NCI-H1417 treated with DMSO at 0.1 percent for 48 hours (cell line): ENCODE data around the gene EPC1.
"Not testable (repeated sequence)": the region's sequence is repeated elsewhere in the genome, so short reads cannot be mapped to it uniquely, and the experiment has no call there.

Source experiments
- DNase-seq: peaks from one replicate; lab custom pipeline; 2025; lab: John Stamatoyannopoulos, UW

EPC1 gene

GRCh38 chr10:32279795-32280194 lies 67.2 kb downstream of the EPC1 start:
- no peak for DNase-seq

DNA sequence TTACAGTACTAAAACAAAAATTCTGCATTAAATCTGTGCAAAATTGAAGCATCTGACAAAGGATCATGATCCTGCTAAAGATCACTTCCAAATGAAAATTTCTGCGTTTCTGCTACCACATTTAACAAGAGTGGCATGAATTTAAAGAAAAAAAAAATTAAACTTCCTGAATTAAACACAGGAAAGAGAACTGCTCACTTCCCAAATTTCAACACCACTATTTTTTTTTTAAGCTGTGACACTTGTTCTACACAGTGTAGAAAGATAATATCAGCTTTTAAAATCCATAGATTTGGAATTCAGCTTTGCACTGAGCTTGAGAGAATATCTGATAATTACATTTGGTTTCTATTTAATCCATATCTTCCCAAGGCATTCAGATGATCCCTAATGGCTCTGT lies 73.6 kb downstream of the EPC1 start:
- DNase-seq: no peak

DNA sequence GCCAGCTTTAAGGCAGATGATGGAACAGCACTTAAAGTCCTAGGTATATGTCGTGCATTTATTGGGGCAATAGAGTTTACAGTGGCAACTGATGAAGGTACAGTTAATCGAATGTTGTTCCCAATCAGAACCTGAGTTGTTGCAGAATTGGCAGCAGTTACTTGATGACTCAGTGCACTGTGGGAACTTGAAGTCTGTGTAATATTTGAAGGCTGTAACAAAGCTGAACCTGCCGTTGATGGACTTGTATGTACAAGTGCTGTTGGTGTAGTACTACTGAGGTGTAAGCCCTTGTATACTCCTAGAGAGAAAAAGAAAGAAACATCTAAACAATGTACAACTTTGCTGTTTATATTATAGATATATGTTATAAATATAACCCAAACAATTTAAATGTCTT lies 75.3 kb downstream of the EPC1 start:
- no peak for DNase-seq

DNA sequence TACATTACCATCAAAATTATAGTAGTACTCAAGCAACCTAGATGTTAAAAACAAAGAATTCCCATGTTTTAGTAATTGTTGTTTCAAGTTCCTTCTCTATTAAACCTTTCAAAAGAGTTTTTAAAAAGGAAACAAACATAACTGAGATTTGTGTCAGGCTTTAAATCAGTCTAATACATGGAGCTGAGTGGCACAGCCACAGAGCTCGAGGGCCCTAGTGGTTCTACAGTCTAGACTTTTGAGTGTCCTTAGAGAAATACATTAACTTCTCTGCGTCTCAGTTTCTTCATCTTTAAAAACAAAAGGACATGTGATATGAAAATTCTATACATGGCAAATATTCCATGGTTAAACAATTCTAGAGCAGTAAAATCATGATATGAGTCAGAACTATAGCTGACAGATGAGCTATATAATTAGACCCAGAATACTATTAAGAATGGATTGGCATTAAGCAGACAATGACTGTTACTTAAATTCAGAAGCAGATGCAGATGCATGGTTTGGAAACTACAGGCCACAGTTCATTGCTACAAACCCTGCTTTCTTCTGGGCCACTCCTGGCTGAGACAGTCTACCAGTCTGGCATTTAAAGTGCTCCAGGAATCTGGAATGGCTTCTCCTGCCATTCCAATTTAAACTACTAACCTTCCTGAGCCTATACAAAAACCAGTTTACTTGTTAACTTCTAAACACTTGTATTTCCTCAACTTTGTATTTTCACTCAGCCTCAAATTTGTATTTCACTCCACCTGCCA lies 77.4 kb downstream of the EPC1 start:
- DNase-seq: no peak

DNA sequence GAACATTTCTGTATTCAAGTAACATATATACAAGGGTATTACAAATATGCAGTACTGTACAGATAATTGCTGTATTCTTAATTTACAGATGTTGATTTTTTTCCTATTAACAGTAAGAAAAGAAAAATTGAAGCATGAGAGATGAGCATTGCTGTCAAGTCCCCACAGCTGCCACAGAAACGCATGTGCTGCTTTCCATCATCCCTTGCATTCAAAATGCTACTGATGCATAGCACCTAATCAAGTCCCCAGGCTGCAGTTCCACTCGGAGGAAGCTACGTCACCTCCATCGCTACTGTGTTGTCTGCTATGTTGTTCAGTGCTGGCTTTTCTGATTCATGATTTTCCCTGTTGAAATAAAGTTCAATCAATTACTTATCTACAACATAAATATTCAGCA lies 78.2 kb downstream of the EPC1 start:
- DNase-seq: no peak

DNA sequence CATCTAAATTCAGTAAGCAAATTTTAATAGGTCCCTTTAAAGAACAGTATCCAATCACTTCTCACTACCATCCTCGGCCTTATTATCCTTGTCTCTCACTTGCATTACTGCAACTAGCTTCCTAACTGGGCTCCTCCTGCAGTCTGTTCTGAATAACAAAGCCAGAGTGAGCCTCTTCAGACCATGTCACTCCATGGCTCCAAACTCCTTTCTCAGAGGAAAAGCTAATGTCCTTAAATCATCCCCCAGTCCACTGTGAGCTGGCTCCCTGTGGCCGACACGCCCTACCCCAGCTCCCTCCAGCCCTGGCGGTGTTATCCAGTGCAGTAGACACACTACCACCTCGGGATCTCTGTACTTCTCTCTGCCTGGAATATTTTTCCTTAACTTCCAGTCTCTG lies 80.0 kb downstream of the EPC1 start:
- no peak for DNase-seq

GRCh38 chr10:32266566-32266965 lies 80.4 kb downstream of the EPC1 start:
- no peak for DNase-seq

DNA sequence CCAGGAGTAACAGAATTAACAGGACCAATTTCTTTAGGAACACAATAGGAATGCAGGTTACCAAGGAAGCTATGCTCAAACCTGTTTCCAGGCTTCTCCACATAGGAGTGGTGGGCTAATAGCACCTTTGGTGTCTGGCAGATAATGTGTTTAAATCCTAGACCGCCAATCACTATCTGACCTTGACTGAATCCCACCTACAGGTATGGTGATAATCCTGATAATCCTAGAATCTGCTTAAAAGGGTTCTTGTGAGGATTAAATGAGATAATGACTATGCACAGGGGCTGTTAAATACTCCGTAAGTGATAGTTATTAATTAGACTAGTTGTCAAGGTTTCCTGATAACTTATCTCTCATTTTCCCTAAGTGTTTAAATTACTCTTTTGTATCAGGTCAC lies 81.2 kb downstream of the EPC1 start:
- no peak for DNase-seq

GRCh38 chr10:32263300-32263699 lies 83.7 kb downstream of the EPC1 start:
- DNase-seq: no peak

DNA sequence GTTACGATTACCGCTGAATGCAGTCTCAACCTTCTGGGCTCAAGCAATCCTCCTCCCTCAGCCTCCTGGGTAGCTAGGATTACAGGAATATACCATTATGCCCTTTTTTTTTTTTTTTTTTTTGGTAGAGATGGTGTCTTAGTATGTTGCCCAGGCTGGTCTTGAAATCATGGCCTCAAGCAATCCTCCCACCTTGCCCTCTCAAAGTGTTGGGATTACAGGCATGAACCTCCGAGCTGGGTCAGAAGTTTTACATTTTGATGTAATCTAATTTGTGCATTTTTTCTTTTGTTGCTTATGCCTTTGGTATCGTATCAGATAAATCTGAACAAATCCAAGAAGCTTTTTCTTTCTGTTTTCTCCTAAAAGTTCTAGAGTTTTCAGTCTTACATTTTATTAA lies 87.4 kb downstream of the EPC1 start:
- no peak for DNase-seq

DNA sequence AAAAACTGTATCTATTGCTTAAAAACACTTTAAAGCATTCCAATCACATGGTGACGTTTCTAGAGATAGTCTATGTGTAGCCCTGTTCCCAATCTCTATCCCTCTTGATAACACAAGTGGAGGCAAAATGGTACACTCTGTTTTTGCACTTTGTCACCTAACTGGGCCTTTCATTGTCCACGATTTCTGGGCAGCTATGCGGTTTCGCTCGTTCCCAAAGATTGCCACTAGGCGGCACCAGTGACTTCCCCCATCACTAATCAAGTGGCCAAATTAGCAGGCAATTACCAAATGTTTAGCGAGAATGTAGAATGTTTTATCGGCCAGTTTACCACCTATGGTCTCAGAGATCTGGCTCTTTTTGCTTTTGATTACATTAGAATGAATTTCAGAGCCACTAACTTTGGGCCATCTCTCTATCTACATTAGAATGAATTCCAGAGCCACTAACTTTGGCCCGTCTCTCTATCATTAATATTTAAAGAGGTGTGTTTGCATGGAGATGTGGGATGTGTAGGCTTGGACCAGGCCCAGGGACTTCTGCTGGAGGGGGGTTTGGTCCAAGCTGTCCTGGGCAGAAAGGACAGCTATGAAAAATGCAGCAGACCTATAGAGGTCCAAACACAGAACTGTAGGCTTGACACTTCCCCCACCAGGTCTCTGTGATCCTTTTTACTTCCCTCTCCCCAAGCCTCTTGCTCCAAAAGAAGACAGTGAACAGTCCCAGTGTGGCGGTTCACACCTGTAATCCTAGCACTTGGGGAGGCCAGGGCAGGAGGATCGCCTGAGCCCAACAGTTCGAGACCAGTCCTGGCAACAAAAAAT lies 90.1 kb downstream of the EPC1 start:
- DNase-seq: peak; percentile 5

- no peak for DNase-seq
These were observed 93.1 kb downstream of the EPC1 start for GRCh38 chr10:32253821-32254220.

- DNase-seq: no peak
These were observed 93.7 kb downstream of the EPC1 start for GRCh38 chr10:32253276-32253675.

DNA sequence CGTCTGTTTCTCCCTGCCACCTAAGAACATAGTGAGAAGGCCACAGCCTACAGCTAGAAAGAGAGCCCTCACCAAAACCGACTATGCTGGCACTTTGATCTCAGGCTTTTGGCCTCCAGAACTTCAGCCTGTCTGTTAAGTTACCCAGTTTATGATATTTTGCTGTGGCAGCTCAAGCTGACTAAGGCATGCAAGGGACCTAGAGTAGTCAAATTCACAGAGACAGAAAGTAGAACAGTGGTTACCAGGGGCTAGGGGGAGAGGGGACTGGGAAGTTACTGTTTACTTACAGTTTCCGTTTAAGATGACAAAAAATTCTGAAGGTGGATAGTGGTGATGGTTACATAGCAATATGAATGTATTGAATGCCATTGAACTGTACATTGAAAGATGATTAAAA lies 96.5 kb downstream of the EPC1 start:
- DNase-seq: not testable (repeated sequence)

GRCh38 chr10:32246685-32247084 lies 100.3 kb downstream of the EPC1 start:
- no peak for DNase-seq

DNA sequence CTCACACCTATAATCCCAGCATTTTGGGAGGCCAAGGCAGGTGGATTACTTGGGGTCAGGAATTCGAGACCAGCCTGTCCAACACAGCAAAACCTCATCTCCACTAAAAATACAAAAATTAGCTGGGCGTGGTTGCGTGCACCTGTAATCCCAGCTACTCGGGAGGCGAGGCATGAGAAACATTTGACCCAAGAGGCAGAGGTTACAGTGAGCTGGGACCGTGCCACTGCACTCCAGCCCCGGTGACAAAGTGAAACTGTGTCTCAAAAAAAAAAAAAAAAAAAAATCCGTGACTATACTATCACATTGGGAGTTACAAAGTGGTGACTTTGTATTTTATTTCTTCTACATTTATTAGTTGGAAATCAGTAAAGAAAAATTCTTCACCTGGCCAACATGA lies 101.2 kb downstream of the EPC1 start:
- DNase-seq: no peak

DNA sequence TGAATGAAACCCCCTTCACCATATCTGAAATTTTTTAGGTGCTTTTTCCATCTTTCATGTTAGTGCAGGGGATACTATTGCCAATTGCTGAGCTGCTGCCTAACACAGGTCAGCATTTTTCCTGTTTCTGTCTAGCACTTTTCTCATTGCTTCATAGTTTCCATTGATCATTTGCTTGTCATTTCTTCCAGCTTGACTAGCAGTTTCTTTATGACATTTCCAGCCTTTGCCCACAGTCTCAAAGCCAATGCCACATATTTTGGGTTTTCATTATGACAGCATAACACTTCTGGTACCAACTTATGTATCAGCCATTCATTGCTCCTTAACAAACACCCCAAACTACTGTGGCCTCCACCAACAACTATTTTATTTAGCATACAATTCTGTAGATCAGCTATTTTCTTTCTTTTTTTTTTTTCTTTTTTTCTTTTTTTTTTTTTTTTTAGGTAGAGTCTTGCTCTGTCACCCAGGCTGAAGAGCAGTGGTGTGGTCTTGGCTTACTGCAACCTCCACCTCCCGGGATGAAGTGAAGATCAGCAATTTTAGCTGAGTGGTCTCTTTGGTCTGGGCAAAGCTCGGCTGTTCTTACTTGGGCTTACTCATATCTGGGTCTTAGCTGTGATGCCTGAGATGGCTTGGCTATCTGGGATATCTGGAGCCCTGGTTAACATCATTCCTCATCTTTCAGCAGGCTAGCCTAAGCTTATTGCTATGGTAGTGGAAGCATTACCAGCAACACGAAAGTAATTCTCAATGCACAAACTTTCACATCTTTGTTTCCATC lies 102.3 kb downstream of the EPC1 start:
- DNase-seq: no peak

- DNase-seq: no peak
These were observed 102.9 kb downstream of the EPC1 start for GRCh38 chr10:32244011-32244410.

GRCh38 chr10:32241946-32242345 lies 105.0 kb downstream of the EPC1 start:
- no peak for DNase-seq

- DNase-seq: no peak
These were observed 106.5 kb downstream of the EPC1 start for GRCh38 chr10:32240471-32240870.

- DNase-seq: no peak
These were observed 107.2 kb downstream of the EPC1 start for GRCh38 chr10:32239769-32240168.

DNA sequence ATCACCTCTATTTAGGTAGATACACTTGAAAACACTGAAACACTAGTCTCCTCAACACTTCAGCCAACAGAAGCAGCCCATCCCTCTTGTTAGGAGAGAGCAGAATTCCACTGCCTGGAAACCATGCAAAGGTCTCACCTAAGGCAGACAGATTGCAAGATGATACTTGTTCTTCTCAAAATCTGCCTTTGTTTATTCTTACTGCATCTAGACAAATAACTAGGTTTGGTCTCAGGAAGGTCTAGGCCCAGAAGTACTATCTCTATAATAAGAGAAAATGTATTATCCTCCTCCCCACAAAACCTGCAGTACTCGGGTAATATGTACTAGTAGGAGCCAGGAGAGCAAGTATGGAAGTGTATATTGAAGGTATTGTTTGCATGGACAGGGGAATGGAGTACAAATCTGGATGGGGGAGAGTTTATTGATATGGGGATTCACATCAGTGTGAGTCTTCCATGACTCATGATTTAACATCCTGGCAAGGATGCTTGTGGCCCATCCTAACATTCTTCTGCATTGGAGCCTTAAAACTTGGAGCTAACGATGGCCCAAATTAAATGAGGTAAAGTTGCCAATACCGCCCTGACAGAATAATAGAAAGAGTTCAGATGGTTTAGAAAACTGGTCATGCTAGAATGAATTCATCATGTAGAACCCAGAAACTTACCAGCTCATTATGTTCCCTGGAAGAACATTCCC lies 109.2 kb downstream of the EPC1 start:
- no peak for DNase-seq
